K562 (cell line): ENCODE measurements around the gene RBPJ. TPM values are rescaled to one million over a fixed set of nuclear protein-coding genes. Genes with fewer than 3 reads are reported as not detected.

ENCODE experiments used
- ATAC-seq: fragments of 200-7000 bp; cut with Tn5 transposase; 3 replicates; pipeline ENCODE4 v1.9.1; 2020; ENCODE audit warnings: moderate library complexity
- BruUV-seq: library from RNA; stranded (reverse); fragments of 400-500 nt; replicated peaks from 2 replicates; lab custom pipeline; 2021; lab: Mats Ljungman, UMichigan
- CTCF ChIA-PET: fragments of 300-600 bp; formaldehyde crosslinking; extraction: SDS; loops from one replicate; lab custom pipeline; 2021; ENCODE audit warnings: low intra/inter-chr PET ratio; lab: Yijun Ruan, JAX
- POLR2A ChIA-PET: fragments of 300-600, 350-650 bp; sonication (Branson Sonifier 250); formaldehyde crosslinking; extraction: SDS; loops from one replicate; lab custom pipeline; 2021; ENCODE audit warnings: antibody characterized with exemption, inconsistent platforms; lab: Yijun Ruan, JAX
- DNase-seq, 4 experiments: peaks; one replicate each; pipeline versions ENCODE4 v3.0.0 to v3.0.0-alpha.2; 2011 to 2018; ENCODE audit warnings: low spot score in 3 of 4, mixed read lengths in 3 of 4; ENCODE audit errors: extremely low read depth in 1 of 4
- FAIRE-seq: peaks from 2 replicates; lab custom pipeline; 2011; peaks lifted over from hg19 to GRCh38; lab: Jason Lieb, UNC
- H2AFZ ChIP-seq: 2 replicates; pipeline ENCODE4 v1.6.0; 2011; ENCODE audit warnings: low read depth, low read length, control low read depth, inconsistent platforms
- H3K27ac ChIP-seq: fragments of 200-600 bp; 3 replicates; pipeline ENCODE4 v1.8.0; 2011; ENCODE audit warnings: low read depth, mild to moderate bottlenecking, control low read depth, inconsistent platforms, low read length, moderate library complexity, mixed read lengths; ENCODE audit errors: extremely low read depth
- H3K27me3 ChIP-seq, 2 experiments: fragments of 300-600 bp in 1 of 2; 2 replicates in 1 of 2; 3 replicates in 1 of 2; pipeline versions ENCODE4 v1.6.0 to v1.8.0; 2011; ENCODE audit warnings: inconsistent platforms in 2 of 2, low read length in 2 of 2, mild to moderate bottlenecking in 1 of 2, mixed read lengths in 1 of 2, moderate library complexity in 1 of 2; ENCODE audit not compliant: control insufficient read depth in 2 of 2, insufficient read depth in 2 of 2
- H3K36me3 ChIP-seq: fragments of 300-600 bp; 3 replicates; pipeline ENCODE4 v1.8.0; 2011; ENCODE audit warnings: mild to moderate bottlenecking, low read length, inconsistent platforms; ENCODE audit not compliant: control insufficient read depth, insufficient read depth
- H3K4me1 ChIP-seq, 2 experiments: fragments of 200-600 bp in 1 of 2; replicated peaks in 1 of 2; 2 replicates in 1 of 2; 3 replicates in 1 of 2; pipeline versions ENCODE4 v1.5.1 to v1.8.0; 2011; ENCODE audit warnings: inconsistent platforms in 2 of 2, low read length in 2 of 2, mild to moderate bottlenecking in 1 of 2, mixed read lengths in 1 of 2, moderate library complexity in 1 of 2; ENCODE audit not compliant: control insufficient read depth in 2 of 2, insufficient read depth in 2 of 2
- H3K4me2 ChIP-seq: 2 replicates; pipeline ENCODE4 v1.6.1; 2011; ENCODE audit warnings: low read length, control low read depth, inconsistent platforms, mixed read lengths; ENCODE audit not compliant: insufficient read depth
- H3K4me3 ChIP-seq: fragments of 200-600 bp; sonication (generic), shearing (Covaris generic); 2 replicates; pipeline ENCODE4 v1.5.1; 2016; ENCODE audit warnings: control low read depth, inconsistent platforms
- H3K79me2 ChIP-seq: fragments of 200-600 bp; 3 replicates; pipeline ENCODE4 v1.8.0; 2011; ENCODE audit warnings: low read length, inconsistent platforms; ENCODE audit not compliant: control insufficient read depth, insufficient read depth
- H3K9ac ChIP-seq, 2 experiments: 2 replicates each; pipeline versions ENCODE4 v1.6.0 to v1.6.1; 2011; ENCODE audit warnings: low read depth in 2 of 2, low read length in 2 of 2, control low read depth in 1 of 2, inconsistent platforms in 1 of 2, mild to moderate bottlenecking in 1 of 2, mixed read lengths in 1 of 2; ENCODE audit not compliant: insufficient read depth in 1 of 2
- H3K9me1 ChIP-seq: one replicate; pipeline ENCODE4 v1.6.0; 2011; ENCODE audit warnings: inconsistent platforms, mild to moderate bottlenecking, low read length, moderate library complexity; ENCODE audit not compliant: control insufficient read depth, insufficient read depth
- H3K9me3 ChIP-seq: replicated peaks from 2 replicates; pipeline ENCODE4 v1.5.1; 2011; ENCODE audit warnings: low read depth, low read length, inconsistent platforms; ENCODE audit not compliant: control insufficient read depth, insufficient read depth
- H4K20me1 ChIP-seq: replicated peaks from 2 replicates; pipeline ENCODE4 v1.6.1; 2011; ENCODE audit warnings: low read length, inconsistent platforms, mixed read lengths; ENCODE audit not compliant: control insufficient read depth, insufficient read depth
- ATF7 ChIP-seq: fragments of 450-650 bp; IDR thresholded peaks from 2 replicates; pipeline ENCODE4 v1.7.1; 2014; ENCODE audit warnings: mild to moderate bottlenecking, moderate library complexity
- BRD4 ChIP-seq: fragments of 200-600 bp; sonication (generic); IDR thresholded peaks from 2 replicates; pipeline ENCODE4 v1.6.1; 2017; ENCODE audit warnings: inconsistent platforms
- ELF1 ChIP-seq: fragments of 200-800 bp; sonication (Bioruptor generic); IDR thresholded peaks from 2 replicates; pipeline ENCODE4 v1.6.1; 2016; ENCODE audit warnings: missing genetic modification characterization, missing compliant biosample characterization
- HDGF ChIP-seq: fragments of 450-650 bp; IDR thresholded peaks from 2 replicates; pipeline ENCODE4 v1.6.1; 2016
- NFE2 ChIP-seq: IDR thresholded peaks from 2 replicates; pipeline ENCODE4 v1.6.1; 2014; ENCODE audit warnings: antibody characterized with exemption, low read depth
- RFX5 ChIP-seq: IDR thresholded peaks from 2 replicates; pipeline ENCODE4 v1.6.1; 2011; ENCODE audit warnings: low read depth, mild to moderate bottlenecking, improper control_type of control experiment, low read length
- SPI1 ChIP-seq: IDR thresholded peaks from 2 replicates; pipeline ENCODE4 v1.6.1; 2011; ENCODE audit warnings: low read depth, low read length, control low read depth, borderline replicate concordance
- ZNF511 ChIP-seq: sonication (generic); formaldehyde crosslinking; IDR thresholded peaks from 2 replicates; pipeline ENCODE4 v1.8.0; 2022; ENCODE audit warnings: mild to moderate bottlenecking, missing genetic modification reagents
- ZNF57 ChIP-seq: fragments of 450-650 bp; formaldehyde crosslinking; IDR thresholded peaks from 2 replicates; pipeline ENCODE4 v1.4.0; 2020; ENCODE audit warnings: mild to moderate bottlenecking, moderate library complexity
- ZNF668 ChIP-seq: fragments of 250-450 bp; sonication (Bioruptor Pico); IDR thresholded peaks from 2 replicates; pipeline ENCODE4 v1.8.0; 2022; ENCODE audit warnings: mild to moderate bottlenecking, inconsistent platforms
- WGBS: fragments of 100-300 bp; shearing (Covaris generic); methylation state at CpG from one replicate; pipeline ENCODE4 v1.1.6; 2016; ENCODE audit warnings: low coverage, mixed read lengths; ENCODE audit not compliant: insufficient coverage; ENCODE audit errors: missing lambda C conversion rate; 5-methylcytosine and 5-hydroxymethylcytosine counted together
- in situ Hi-C: fragments of 300-500 bp; cut with MboI; formaldehyde crosslinking; loops from 4 replicates; pipeline ENCODE4 v1.15.0; 2018; ENCODE audit warnings: inconsistent platforms, mixed read lengths
- intact Hi-C: fragments of 100-400 bp; cut with micrococcal nuclease; formaldehyde crosslinking; loops from 2 replicates; pipeline ENCODE4 v1.14.2; 2022
- polyA plus RNA-seq, 8 experiments: library from polyadenylated mRNA; depleted of rRNA in 4 of 8; stranded (reverse) in 5 of 8; unstranded in 3 of 8; fragments of >200 nt; fragmentation: Nextera tagmentation in 2 of 8; fragmentation: Illumina TruSeq in 1 of 8; extraction: Ambion mirVana in 2 of 8; extraction: Trizol in 1 of 8; gene quantifications; 2 replicates each; pipeline versions ENCODE4 v1.2.1 to v1.2.3, GENCODE V29; 2011 to 2014; ENCODE audit warnings: inconsistent platforms in 1 of 8, missing spikeins in 1 of 8
- total RNA-seq, 7 experiments: library from RNA; depleted of rRNA in 6 of 7; stranded (reverse); fragments of >200 nt in 6 of 7; fragmentation: Illumina TruSeq in 2 of 7; extraction: Trizol in 2 of 7; gene quantifications; 2 replicates each; pipeline versions ENCODE4 v1.2.1 to v1.2.3, GENCODE V29; 2011 to 2021; ENCODE audit warnings: low replicate concordance in 1 of 7
- TF ChIP-seq, protein P1 (sequence below): sonication (generic); formaldehyde crosslinking; IDR thresholded peaks from 2 replicates; pipeline ENCODE4 v1.9.0; 2022; ENCODE audit warnings: mild to moderate bottlenecking, missing genetic modification reagents
- TF ChIP-seq, protein P2 (sequence below): fragments of 200-800 bp; sonication (Bioruptor generic); IDR thresholded peaks from 2 replicates; pipeline ENCODE4 v1.6.1; 2017; ENCODE audit warnings: missing genetic modification characterization, missing compliant biosample characterization

Gene RBPJ
- total and polyA plus RNA-seq, 9 of the 15 experiments (the other 6 are each of a cell fraction or from before 2014, with no cell fraction given) = 17.2 to 49.4 (median 33.8) TPM

- in situ Hi-C loops (no loop called here), intact Hi-C loops (no loop called here)
- no peaks in the 10 kb centered on the region for H3K79me2 ChIP-seq
- H2AFZ ChIP-seq = no peak overlapping the region
- no peaks in the 10 kb centered on the region; a peak in 1 of 5 replicates for H3K27me3 ChIP-seq
- ChIA-PET CTCF (interaction anchor here (0.6 kb wide), 1 partner anchor 12 kb away, joined by 4 read pairs; no protein-coding TSS in a partner anchor), POLR2A (no interaction called here)
- ATAC-seq (peak; percentile 54; the same call in 2 of the 3 replicates), DNase-seq (peak in 1 of 4 experiments; percentile 22), FAIRE-seq (no peak)
- 0 out of 5 replicates have a peak, but pooled peaks cover 0 to 2% of the 10 kb centered on the region in 2 experiments for H3K4me1 ChIP-seq
- no peak overlapping the region for H3K4me3 ChIP-seq
- H3K9me3 ChIP-seq = no peaks in the 10 kb centered on the region
- H3K36me3 ChIP-seq = no peaks in the 10 kb centered on the region
- WGBS = 0% methylated on average over 4 of the region's 8 CpGs
- no peak overlapping the region for H3K4me2 ChIP-seq
- H3K9me1 ChIP-seq = no peaks in the 10 kb centered on the region
- no peaks in the 10 kb centered on the region for H4K20me1 ChIP-seq
- no TSS peak for BruUV-seq
- peak; percentile 91 for TF ChIP-seq SPI1
- TF ChIP-seq NFE2 = peak; percentile 72
- no peak for TF ChIP-seq ZNF511
- TF ChIP-seq ZNF57 (CRISPR knock-in tag) = no peak
- no peak for TF ChIP-seq ATF7
- TF ChIP-seq BRD4 = no peak
- no peak for TF ChIP-seq RFX5
- TF ChIP-seq, protein P1, sequence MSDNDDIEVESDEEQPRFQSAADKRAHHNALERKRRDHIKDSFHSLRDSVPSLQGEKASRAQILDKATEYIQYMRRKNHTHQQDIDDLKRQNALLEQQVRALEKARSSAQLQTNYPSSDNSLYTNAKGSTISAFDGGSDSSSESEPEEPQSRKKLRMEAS = no peak
- no peak for TF ChIP-seq ELF1 (tag)
- TF ChIP-seq, protein P2, sequence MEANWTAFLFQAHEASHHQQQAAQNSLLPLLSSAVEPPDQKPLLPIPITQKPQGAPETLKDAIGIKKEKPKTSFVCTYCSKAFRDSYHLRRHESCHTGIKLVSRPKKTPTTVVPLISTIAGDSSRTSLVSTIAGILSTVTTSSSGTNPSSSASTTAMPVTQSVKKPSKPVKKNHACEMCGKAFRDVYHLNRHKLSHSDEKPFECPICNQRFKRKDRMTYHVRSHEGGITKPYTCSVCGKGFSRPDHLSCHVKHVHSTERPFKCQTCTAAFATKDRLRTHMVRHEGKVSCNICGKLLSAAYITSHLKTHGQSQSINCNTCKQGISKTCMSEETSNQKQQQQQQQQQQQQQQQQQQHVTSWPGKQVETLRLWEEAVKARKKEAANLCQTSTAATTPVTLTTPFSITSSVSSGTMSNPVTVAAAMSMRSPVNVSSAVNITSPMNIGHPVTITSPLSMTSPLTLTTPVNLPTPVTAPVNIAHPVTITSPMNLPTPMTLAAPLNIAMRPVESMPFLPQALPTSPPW = peak; percentile 60
- TF ChIP-seq HDGF = no peak
- no peak for TF ChIP-seq ZNF668
- TF ChIP-seq, all 486 proteins: peak for 3
- Histone ChIP-seq H3K27ac (no peak overlapping the region), H3K9ac (no peak overlapping the region)
These were observed 126.6 kb downstream of the RBPJ start for GRCh38 chr4:26447378-26447777.
